Putamen (tissue), 1 donor: ENCODE data around the gene OR52E5.

Experiments used
- DNase-seq: peaks from one replicate; pipeline ENCODE4 v3.0.0-alpha.2; 2016; ENCODE audit warnings: low spot score

Gene OR52E5

GRCh38 chr11:5892908-5893307 is at the start of gene OR52E5:
Gene OR52E5, plus strand, starts transcription at chr11:5893208. Its CDS starts 7,569 bp downstream, at chr11:5900777.
- DNase-seq: no peak

- DNase-seq: no peak
These were observed 46.3 kb upstream of the OR52E5 start for GRCh38 chr11:5846701-5847100.

GRCh38 chr11:5847711-5848110 is 45.3 kb upstream of the OR52E5 start:
- DNase-seq: no peak

GRCh38 chr11:5851002-5851401 is 42.0 kb upstream of the OR52E5 start:
- no peak for DNase-seq

- DNase-seq: no peak
These were observed 35.4 kb upstream of the OR52E5 start, which contains the start of gene OR52E8 for GRCh38 chr11:5857590-5857989. Gene OR52E8, minus strand, starts transcription at chr11:5857690. Its CDS starts 0 bp downstream, at chr11:5857690.

GRCh38 chr11:5865826-5866225 is 27.2 kb upstream of the OR52E5 start:
- DNase-seq: no peak

- no peak for DNase-seq
These were observed 14.4 kb upstream of the OR52E5 start for GRCh38 chr11:5878564-5878963.

- DNase-seq: no peak
These were observed 12.7 kb upstream of the OR52E5 start, which contains the start of gene OR52E4 for GRCh38 chr11:5880329-5880728. Gene OR52E4, plus strand, starts transcription at chr11:5880629. Its CDS starts 3,664 bp downstream, at chr11:5884293.

GRCh38 chr11:5881756-5882155 is 11.3 kb upstream of the OR52E5 start:
- DNase-seq: no peak

GRCh38 chr11:5887172-5887571 is 5.8 kb upstream of the OR52E5 start:
- DNase-seq: no peak

GRCh38 chr11:5887661-5888060 is 5.3 kb upstream of the OR52E5 start:
- no peak for DNase-seq

GRCh38 chr11:5891216-5891800 is 1.7 kb upstream of the OR52E5 start:
- no peak for DNase-seq

- no peak for DNase-seq
These were observed 6.5 kb downstream of the OR52E5 start for GRCh38 chr11:5899534-5899933.

- no peak for DNase-seq
These were observed 17.5 kb downstream of the OR52E5 start for GRCh38 chr11:5910540-5910939.

- DNase-seq: no peak
These were observed 29.9 kb downstream of the OR52E5 start for GRCh38 chr11:5922749-5923426.

GRCh38 chr11:5923427-5923776 is 30.4 kb downstream of the OR52E5 start:
- no peak for DNase-seq

GRCh38 chr11:5923794-5924193 is 30.8 kb downstream of the OR52E5 start:
- no peak for DNase-seq

GRCh38 chr11:5928271-5928670 is 35.3 kb downstream of the OR52E5 start:
- no peak for DNase-seq

- no peak for DNase-seq
These were observed 35.8 kb downstream of the OR52E5 start for GRCh38 chr11:5928811-5929210.

- DNase-seq: no peak
These were observed 36.8 kb downstream of the OR52E5 start for GRCh38 chr11:5929571-5930368.

- DNase-seq: no peak
These were observed 37.6 kb downstream of the OR52E5 start for GRCh38 chr11:5930614-5931013.

- no peak for DNase-seq
These were observed 38.1 kb downstream of the OR52E5 start for GRCh38 chr11:5931061-5931460.

GRCh38 chr11:5932671-5933070 is 39.7 kb downstream of the OR52E5 start:
- DNase-seq: no peak
